Measurements from ENCODE around the gene TK1. TPM values are rescaled to one million over a fixed set of nuclear protein-coding genes. Genes with fewer than 3 reads are reported as not detected.

TK1 gene
- polyA plus RNA-seq, 2 of the 4 experiments (the other 2 are of a cell fraction): 90.9 to 355 TPM

DNA sequence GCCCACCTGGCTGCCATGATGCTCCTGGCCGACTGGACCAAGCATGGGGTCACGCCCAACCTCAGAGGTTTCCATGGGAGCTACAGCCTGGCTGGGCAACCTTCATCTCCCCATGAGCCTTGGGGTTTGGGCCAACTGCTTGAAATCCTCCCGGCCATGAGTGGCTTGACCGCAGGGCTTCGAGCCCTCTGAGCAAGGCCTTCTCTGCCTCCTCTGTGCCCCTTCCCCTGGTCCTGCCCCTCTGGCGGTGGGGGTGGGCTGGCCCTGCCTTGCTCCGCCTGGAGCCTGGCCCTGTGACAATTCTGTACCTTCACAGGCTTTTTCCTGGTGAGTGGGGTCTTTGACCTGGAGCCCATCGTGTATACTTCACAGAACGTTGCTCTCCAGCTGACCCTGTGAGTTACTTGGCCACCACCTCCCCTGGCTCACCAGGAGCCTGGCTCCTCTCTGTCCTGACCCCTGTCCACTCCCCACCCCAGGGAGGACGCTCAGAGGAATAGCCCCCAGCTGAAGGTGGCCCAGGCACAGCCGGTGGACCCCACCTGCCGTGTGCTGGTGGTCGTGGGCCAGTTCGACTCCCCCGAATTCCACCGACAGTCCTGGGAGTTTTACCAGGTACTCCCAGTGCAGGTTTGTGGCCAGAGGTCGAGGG, 18.4 kb upstream of the TK1 start:
- TF ChIP-seq SREBF2 (IDR thresholded peaks at IDR 0.05) (no peak), JUNB (IDR thresholded peaks at IDR 0.05) (no peak), EP300 (IDR thresholded peaks at IDR 0.05) (no peak), HMGXB4 (CRISPR knock-in tag; IDR thresholded peaks at IDR 0.05; ENCODE audit: borderline replicate concordance) (no peak), HOXA7 (CRISPR knock-in tag; IDR thresholded peaks at IDR 0.05) (no peak), RNF2 (IDR thresholded peaks at IDR 0.05; ENCODE audit: borderline replicate concordance, low read depth) (no peak), FOSL2 (IDR thresholded peaks at IDR 0.05) (no peak), FOSL2 (CRISPR knock-in tag; IDR thresholded peaks at IDR 0.05) (no peak), BHLHE40 (IDR thresholded peaks at IDR 0.05; ENCODE audit: low read depth, low read length) (no peak), JUN (IDR thresholded peaks at IDR 0.05) (no peak), POLR2A (IDR thresholded peaks at IDR 0.05; ENCODE audit: low read length) (no peak), ZNF302 (CRISPR knock-in tag; IDR thresholded peaks at IDR 0.05) (no peak), MAFK (IDR thresholded peaks at IDR 0.05; ENCODE audit: partially characterized antibody) (no peak), HOXB13 (CRISPR knock-in tag; IDR thresholded peaks at IDR 0.05; ENCODE audit: low read depth) (no peak), HES2 (IDR thresholded peaks at IDR 0.05) (no peak), ZC3H11A (IDR thresholded peaks at IDR 0.05) (no peak), PBX3 (IDR thresholded peaks at IDR 0.05) (no peak)
- TF ChIP-seq, protein P1, sequence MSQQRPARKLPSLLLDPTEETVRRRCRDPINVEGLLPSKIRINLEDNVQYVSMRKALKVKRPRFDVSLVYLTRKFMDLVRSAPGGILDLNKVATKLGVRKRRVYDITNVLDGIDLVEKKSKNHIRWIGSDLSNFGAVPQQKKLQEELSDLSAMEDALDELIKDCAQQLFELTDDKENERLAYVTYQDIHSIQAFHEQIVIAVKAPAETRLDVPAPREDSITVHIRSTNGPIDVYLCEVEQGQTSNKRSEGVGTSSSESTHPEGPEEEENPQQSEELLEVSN (IDR thresholded peaks at IDR 0.05; ENCODE audit: borderline replicate concordance, low read depth): no peak
- TF ChIP-seq, protein P2, sequence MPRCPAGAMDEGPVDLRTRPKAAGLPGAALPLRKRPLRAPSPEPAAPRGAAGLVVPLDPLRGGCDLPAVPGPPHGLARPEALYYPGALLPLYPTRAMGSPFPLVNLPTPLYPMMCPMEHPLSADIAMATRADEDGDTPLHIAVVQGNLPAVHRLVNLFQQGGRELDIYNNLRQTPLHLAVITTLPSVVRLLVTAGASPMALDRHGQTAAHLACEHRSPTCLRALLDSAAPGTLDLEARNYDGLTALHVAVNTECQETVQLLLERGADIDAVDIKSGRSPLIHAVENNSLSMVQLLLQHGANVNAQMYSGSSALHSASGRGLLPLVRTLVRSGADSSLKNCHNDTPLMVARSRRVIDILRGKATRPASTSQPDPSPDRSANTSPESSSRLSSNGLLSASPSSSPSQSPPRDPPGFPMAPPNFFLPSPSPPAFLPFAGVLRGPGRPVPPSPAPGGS (IDR thresholded peaks at IDR 0.05): no peak
- TF ChIP-seq, protein P3, sequence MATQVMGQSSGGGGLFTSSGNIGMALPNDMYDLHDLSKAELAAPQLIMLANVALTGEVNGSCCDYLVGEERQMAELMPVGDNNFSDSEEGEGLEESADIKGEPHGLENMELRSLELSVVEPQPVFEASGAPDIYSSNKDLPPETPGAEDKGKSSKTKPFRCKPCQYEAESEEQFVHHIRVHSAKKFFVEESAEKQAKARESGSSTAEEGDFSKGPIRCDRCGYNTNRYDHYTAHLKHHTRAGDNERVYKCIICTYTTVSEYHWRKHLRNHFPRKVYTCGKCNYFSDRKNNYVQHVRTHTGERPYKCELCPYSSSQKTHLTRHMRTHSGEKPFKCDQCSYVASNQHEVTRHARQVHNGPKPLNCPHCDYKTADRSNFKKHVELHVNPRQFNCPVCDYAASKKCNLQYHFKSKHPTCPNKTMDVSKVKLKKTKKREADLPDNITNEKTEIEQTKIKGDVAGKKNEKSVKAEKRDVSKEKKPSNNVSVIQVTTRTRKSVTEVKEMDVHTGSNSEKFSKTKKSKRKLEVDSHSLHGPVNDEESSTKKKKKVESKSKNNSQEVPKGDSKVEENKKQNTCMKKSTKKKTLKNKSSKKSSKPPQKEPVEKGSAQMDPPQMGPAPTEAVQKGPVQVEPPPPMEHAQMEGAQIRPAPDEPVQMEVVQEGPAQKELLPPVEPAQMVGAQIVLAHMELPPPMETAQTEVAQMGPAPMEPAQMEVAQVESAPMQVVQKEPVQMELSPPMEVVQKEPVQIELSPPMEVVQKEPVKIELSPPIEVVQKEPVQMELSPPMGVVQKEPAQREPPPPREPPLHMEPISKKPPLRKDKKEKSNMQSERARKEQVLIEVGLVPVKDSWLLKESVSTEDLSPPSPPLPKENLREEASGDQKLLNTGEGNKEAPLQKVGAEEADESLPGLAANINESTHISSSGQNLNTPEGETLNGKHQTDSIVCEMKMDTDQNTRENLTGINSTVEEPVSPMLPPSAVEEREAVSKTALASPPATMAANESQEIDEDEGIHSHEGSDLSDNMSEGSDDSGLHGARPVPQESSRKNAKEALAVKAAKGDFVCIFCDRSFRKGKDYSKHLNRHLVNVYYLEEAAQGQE (IDR thresholded peaks at IDR 0.05): no peak
- TF ChIP-seq, protein P4, sequence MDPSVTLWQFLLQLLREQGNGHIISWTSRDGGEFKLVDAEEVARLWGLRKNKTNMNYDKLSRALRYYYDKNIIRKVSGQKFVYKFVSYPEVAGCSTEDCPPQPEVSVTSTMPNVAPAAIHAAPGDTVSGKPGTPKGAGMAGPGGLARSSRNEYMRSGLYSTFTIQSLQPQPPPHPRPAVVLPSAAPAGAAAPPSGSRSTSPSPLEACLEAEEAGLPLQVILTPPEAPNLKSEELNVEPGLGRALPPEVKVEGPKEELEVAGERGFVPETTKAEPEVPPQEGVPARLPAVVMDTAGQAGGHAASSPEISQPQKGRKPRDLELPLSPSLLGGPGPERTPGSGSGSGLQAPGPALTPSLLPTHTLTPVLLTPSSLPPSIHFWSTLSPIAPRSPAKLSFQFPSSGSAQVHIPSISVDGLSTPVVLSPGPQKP (IDR thresholded peaks at IDR 0.05; ENCODE audit: low read depth, low read length): no peak
- Histone ChIP-seq H3K27ac (no peak overlapping the region), H3K4me3 (no peak overlapping the region), H3K9me3 (no peaks in the 10 kb centered on the region), H3K4me2 (no peak overlapping the region), H3K4me1 (no peaks in the 10 kb centered on the region)
- no peak for DNase-seq (ENCODE audit: low read depth in 1 of 2, low spot score in 1 of 2)
- 86% methylated on average over 17 of the region's 17 CpGs for WGBS (ENCODE audit: missing lambda C conversion rate)
- peak; percentile 14 to 21; a peak in 4 of 6 replicates for ATAC-seq
- ChIA-PET POLR2A (interaction anchor here (1.9 kb wide), 1 partner anchor 18 kb away, joined by 5 read pairs; the partner anchor contains the start of genes AFMID and TK1), CTCF (interaction anchor here (0.8 to 13.4 kb wide), 7 partner anchors 13 to 186 kb away, joined by 3 to 86 read pairs (median 4); partner anchors contain the start of genes AFMID and TK1)
- no peak for FAIRE-seq
